ENCODE results near the gene AP2A2.

DNA sequence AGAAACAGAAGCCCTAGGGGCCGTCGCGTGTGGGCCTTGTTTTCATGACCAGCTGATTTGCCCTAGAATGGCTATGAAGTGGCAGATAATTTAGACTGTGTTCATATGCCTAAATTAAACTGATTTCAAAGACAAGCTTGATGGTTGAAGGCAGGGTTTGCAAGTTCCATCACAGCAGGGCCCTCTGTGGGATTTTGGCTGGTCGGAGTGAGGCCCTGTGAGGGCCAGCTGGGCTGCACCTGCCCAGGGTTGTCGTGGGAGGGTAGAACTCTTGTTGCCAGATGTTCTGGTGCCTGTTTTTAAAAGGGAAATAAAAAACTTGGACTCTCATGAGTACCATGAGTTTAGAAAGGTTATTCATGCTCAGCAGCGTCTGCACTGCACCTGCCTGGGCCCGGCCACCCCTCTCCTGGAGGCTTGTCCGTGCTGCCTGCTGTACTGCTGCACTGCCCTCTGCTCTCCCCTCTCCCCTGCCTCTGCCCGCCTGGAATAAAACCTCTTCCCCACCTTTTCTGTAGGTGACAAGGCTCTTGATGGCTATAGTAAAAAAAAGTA lies 44.1 kb downstream of the AP2A2 start:
- TF ChIP-seq, protein P1, sequence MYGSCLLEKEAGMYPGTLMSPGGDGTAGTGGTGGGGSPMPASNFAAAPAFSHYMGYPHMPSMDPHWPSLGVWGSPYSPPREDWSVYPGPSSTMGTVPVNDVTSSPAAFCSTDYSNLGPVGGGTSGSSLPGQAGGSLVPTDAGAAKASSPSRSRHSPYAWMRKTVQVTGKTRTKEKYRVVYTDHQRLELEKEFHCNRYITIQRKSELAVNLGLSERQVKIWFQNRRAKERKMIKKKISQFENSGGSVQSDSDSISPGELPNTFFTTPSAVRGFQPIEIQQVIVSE (CRISPR knock-in tag; IDR thresholded peaks at IDR 0.05; ENCODE audit: borderline replicate concordance) = no peak
- TF ChIP-seq, protein P2, sequence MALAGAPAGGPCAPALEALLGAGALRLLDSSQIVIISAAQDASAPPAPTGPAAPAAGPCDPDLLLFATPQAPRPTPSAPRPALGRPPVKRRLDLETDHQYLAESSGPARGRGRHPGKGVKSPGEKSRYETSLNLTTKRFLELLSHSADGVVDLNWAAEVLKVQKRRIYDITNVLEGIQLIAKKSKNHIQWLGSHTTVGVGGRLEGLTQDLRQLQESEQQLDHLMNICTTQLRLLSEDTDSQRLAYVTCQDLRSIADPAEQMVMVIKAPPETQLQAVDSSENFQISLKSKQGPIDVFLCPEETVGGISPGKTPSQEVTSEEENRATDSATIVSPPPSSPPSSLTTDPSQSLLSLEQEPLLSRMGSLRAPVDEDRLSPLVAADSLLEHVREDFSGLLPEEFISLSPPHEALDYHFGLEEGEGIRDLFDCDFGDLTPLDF (CRISPR knock-in tag; IDR thresholded peaks at IDR 0.05) = no peak

Data from WTC11 (cell line).